Activated naive CD4-positive, alpha-beta T cell (primary cell): ENCODE results near the gene AUTS2.

Source experiments
- DNase-seq, 4 experiments: peaks; one replicate each; lab custom pipeline; 2025; lab: John Stamatoyannopoulos, UW

AUTS2 gene

DNA sequence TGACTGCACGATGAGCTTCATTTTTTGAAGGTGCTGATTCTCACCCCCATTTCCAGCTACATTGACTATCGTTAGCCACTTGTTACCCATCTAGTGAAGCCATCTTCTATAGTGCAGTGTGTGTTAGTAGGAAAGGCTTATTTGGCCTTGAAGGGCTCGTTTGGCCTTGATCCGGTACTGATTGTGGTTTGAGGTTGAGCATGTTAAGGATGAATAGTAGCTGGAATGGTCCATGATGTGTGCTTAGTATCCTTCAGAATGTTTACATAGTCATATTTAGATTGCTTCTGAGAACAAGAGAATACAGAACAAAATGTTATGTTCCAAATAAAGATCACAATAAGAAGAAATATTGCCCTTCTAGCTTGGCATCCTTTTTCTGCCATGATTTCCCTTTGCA, 591.5 kb downstream of the AUTS2 start:
- DNase-seq, result no peak

DNA sequence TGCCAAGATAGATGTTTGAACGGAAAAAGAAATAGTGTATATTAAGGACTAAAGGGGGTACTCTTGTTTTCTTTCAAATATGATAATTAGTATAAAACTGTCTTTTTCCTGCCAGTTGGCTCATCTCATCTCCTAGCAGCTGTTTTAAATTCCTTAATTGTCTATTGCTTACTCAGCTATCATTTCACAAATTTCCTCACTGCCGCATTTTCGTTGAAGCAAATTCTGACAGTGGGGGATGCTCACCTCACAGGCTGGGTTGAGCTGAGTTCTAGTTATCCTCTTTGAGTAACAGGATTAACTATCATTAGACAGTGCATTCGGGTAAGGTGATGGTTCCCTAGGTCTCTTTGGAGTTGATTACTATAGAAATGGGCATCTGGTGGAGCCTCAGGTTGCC, 592.0 kb downstream of the AUTS2 start:
- DNase-seq, result no peak

DNA sequence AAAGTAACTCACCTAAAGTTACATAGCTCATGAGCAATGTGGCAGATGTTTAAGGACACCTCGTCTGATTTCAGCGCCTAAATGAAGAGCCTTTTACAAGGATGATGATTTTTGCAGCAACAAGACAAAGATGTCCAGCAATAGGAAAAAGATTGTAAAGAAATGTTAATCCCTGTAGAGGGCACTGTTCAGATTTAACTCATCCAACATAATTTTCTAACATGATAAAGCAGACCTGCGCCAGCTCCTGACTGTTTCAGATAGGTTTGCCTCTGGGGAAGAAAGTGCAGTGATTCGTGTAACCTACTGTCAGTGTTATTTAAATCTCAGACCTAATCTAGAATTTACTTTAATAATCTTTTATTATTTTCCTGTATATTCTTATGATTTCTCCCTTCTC, 595.2 kb downstream of the AUTS2 start:
- no peak for DNase-seq

DNA sequence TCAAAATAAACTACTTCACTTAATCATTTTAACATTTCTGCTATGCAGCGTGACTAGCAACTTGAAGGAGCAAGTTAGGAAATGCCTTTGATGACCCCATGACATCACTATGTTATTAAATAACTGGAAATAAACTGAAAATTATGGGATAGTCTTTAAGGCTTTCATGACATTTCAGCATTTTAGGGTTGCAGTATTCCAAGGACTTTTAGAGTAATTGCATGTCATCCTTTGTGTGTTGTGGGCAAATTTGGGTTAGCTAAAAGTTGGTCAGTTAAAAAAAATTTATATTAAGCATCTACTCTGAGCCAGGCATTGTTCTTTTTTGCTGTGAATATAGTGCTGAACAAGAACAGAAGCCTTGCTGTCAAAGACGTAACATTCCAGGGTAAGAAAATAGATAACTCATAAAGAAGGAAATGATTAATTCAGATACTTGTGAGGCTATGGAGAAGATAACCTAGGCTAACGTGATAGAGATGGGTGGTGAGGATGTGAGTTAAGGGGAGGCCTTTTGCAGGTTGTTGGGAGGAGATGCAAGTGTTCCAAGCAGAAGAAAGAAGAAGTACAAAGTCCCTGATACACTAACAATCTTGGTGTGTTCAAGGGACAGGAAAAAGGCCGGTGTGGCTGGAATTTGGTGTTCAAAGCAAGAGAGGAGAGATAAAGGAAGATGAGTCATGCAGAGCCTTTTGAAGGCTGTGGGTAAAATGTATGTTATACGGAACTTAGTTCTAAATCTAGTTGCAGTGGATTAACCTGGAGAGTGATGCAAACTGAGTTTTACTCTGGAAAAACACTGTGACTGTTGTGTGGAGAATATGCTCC, 610.2 kb downstream of the AUTS2 start:
- DNase-seq, result no peak

GRCh38 chr7:70210200-70210935, 612.1 kb downstream of the AUTS2 start:
- DNase-seq, result no peak

DNA sequence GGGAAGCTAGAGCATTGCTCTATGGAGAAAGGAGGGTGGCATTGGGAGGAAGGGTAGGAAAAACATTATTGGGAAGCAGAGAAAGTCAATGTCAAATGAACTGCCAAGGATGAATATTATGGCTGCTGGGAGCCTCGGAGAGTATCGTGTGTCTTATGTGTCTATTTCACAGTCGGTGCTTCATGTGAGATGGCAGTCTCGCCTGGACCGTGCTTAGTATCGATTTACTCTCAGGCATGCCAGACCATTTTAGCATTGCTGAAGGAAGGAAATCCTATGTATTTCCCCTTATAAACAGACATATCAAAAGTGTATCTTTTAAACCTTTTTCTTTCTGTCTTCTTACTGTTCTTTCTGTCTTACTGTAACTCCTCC, 612.6 kb downstream of the AUTS2 start:
- DNase-seq, result no peak

DNA sequence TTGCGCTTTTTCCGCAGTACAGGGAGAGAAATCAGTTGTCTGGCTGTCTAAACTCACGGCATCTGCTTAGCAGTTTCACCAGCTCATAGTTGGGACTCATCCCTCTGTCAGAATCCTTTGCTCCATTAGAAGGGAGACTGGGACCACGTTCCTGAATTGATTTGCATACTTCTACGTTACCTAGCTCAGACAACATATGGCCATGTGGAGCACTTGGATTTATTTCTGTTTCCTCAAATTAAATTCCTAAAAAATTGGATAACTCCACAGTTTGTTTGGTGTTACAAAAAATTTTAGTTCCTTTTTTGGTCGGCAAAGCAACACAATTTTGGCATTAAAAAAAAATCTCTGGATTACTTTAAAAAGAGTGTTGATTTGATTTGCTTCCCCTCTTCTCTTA, 614.0 kb downstream of the AUTS2 start:
- no peak for DNase-seq

GRCh38 chr7:70214071-70214470, 615.8 kb downstream of the AUTS2 start:
- DNase-seq, result no peak

- no peak for DNase-seq
Measured at GRCh38 chr7:70215491-70215890, 617.2 kb downstream of the AUTS2 start.

DNA sequence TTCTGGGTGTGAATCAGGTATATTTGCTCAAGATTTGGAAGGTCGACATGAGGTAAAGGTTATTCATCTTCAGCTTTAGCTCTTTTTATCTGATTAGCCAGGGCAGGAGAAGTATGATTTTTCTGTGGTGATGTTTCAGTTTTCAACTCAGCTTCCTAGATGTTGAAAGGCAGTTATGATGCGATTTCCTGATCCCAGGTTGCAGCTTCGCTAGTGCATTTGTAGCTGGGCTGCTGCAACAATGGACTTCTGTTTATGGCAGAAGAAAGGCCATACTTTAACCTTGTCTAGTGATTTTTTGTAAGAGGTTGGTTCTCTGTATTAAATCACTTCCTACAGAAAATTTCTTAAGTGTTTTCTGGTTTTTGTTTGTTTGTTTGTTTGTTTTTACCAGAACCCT, 619.3 kb downstream of the AUTS2 start:
- DNase-seq, result no peak

GRCh38 chr7:70218006-70218405, 619.7 kb downstream of the AUTS2 start:
- DNase-seq, result no peak

DNA sequence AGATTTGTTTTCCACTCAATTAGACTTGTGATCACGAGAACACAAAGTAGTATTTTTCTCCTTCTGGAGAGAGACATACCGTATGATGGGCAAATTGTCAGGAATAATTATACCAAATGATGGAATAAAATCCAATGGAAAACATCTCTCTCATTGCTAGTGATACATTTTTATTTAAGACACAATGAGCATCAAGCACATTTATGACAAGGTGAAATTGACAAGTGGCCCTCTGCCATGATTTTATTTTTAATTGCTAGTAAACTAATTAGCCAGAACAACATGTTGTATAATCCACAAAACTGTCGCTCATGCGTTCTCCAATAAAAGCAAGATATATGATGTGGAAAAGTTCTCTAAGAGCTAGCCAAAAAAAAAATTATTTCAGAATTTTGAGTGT, 620.8 kb downstream of the AUTS2 start:
- DNase-seq, result no peak

DNA sequence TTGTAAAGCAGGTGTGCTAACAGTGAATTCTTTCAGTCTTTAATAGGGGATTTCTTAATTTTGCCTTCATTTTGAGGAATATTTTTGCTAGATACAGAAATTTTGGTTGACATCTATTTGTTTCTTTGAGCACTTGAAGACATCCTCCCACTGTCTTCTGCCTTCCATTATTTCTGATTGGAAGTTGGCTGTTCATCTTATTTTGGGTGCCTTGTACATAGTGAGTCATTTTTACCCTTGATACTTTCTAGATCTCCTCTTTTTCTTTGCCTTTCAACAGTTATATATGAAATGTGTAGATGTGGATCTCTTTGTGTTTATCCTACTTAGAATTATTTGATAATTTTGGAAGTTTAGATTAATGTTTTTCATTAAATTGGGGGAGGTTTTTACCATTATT, 631.0 kb downstream of the AUTS2 start:
- no peak for DNase-seq

- no peak for DNase-seq
Measured at GRCh38 chr7:70230761-70231160, 632.5 kb downstream of the AUTS2 start.

DNA sequence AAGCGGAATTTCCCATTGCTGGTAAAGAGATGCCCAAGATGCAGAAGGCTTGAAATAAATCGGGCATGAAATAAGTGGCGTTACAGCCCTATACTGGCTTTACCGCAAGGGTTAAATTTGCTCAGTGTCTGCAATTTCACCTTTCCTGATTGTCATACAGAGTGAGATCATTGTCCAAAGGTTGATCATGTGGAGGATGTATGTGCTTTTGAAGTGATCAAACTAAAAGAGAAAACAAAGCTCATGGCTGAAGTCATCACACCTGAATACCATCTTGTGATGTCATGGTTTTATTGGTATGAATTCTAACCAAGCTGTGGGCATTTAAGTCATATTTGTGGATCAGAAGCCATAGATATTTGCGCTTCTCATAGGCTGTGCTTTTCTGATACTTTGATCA, 635.5 kb downstream of the AUTS2 start:
- DNase-seq, result no peak

GRCh38 chr7:70237256-70237655, 639.0 kb downstream of the AUTS2 start:
- DNase-seq, result no peak

GRCh38 chr7:70237831-70238575, 639.7 kb downstream of the AUTS2 start:
- no peak for DNase-seq

- DNase-seq, result no peak
Measured at GRCh38 chr7:70239918-70240317, 641.6 kb downstream of the AUTS2 start.

GRCh38 chr7:70240873-70241272, 642.6 kb downstream of the AUTS2 start:
- DNase-seq, result no peak

DNA sequence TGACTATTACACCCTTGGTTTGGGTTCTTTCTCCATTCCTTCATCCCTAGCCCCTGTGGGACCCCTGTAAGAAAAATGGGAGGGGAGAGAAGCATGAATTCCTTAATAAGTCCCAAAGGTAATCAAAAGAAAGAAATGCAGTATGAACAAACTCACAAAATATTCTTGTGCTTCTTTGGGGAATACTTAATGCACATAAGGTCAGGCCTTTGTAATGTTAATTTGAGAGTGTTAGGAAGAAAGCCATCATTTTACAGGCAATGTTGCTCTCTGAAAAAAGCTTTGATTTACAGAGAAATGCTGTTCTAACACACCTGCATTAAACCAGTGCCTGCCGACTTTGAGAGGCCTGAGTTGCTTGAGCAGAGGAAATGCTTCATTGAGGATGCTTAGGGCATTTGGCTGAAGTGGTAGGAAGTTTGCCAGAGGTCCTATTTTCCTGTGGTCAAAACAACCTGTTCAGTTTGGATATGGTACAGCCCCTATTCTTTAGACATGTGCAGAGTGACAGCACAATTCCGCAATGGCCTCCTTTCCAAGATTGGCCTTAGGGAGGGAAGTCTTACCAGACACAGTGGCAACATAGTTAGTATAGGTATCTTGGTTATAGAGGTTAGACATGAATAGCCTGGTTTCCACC, 643.4 kb downstream of the AUTS2 start:
- no peak for DNase-seq

DNA sequence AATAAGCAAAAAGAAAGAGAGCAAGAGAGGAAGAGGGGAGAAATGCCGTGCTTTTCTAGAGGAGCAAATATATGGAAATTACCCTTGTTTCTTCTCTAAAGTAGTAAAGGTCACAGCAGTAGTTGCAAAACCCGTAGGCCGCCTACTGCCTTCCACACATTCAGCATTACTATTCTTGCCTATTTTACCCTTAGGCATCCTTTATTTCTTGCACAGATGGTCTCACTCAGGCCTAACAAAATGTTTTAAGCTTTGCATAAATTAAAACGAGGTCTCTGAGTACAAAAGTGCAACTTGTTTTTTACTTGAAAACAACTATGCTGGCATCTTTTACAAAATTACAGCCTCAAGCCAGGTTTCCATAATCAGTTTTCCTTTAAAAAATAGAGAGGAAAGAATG, 644.6 kb downstream of the AUTS2 start:
- DNase-seq, result no peak

DNA sequence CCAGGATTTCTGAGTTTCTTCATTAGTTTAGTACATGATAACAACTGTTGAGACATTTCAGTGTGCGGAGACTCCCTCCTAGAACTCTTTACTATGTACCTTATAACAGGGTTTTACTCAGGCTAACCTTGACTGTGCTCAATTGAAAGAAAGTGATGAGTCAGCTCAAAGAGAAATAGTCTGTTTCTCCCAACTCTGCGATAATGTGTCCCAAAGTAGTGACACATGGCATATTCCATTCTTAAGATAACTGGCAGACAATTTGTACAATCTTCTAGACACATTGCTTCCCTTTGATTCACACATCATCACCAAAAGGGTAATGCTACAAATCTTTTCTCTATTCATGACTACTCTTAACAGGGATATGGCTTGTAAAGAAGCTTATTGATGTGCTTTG, 645.2 kb downstream of the AUTS2 start:
- DNase-seq, result no peak
